ENCODE results near the gene GFY. TPM values are rescaled to one million over a fixed set of nuclear protein-coding genes. Genes with fewer than 3 reads are reported as not detected.

GFY gene
- total RNA-seq, 1 donor from 2014 or later, result not detected

GRCh38 chr19:49440439-49441209 is 15.4 kb downstream of the GFY start:
- Mint-ChIP-seq H3K4me1 (peaks cover 20% of the 10 kb centered on the region), H3K27me3 (ENCODE audit: low read depth) (peaks cover 76% of the 10 kb centered on the region), H3K4me3 (peak overlapping the region; percentile 44), H3K9me3 (no peaks in the 10 kb centered on the region), H3K27ac (no peak overlapping the region), H3K36me3 (no peaks in the 10 kb centered on the region)
- DNase-seq (ENCODE audit: low spot score in 2 of 2, unreplicated experiment in 2 of 2), result no peak
- TF ChIP-seq CTCF (IDR thresholded peaks at IDR 0.05; ENCODE audit: unreplicated experiment), result no peak

- Mint-ChIP-seq H3K27ac (no peak within 1 kb of the TSS), H3K36me3 (no peaks in the 10 kb centered on the region), H3K4me3 (peak within 1 kb of the TSS; percentile 75), H3K9me3 (no peaks in the 10 kb centered on the region), H3K27me3 (ENCODE audit: low read depth) (peaks cover 68% of the 10 kb centered on the region), H3K4me1 (peaks cover 20% of the 10 kb centered on the region)
- DNase-seq (ENCODE audit: low spot score in 2 of 2, unreplicated experiment in 2 of 2), result no peak
- no peak for TF ChIP-seq CTCF (IDR thresholded peaks at IDR 0.05; ENCODE audit: unreplicated experiment)
These were observed 16.2 kb downstream of the GFY start, which contains the start of gene SLC17A7 for GRCh38 chr19:49441210-49441959. Gene SLC17A7, minus strand, starts transcription at chr19:49441527. Its CDS starts 148 bp downstream, at chr19:49441379.

GRCh38 chr19:49441960-49442350 is 16.8 kb downstream of the GFY start:
- Mint-ChIP-seq H3K27ac (no peak overlapping the region), H3K4me1 (peaks cover 18% of the 10 kb centered on the region)
- TF ChIP-seq CTCF (IDR thresholded peaks at IDR 0.05; ENCODE audit: unreplicated experiment), result no peak

GRCh38 chr19:49442354-49442753 is 17.2 kb downstream of the GFY start:
- H3K4me3 Mint-ChIP-seq, result peak overlapping the region; percentile 75
- no peaks in the 10 kb centered on the region for H3K9me3 Mint-ChIP-seq
- no peak for TF ChIP-seq CTCF (IDR thresholded peaks at IDR 0.05; ENCODE audit: unreplicated experiment)
- peaks cover 59% of the 10 kb centered on the region for H3K27me3 Mint-ChIP-seq (ENCODE audit: low read depth)
- DNase-seq (ENCODE audit: low spot score in 2 of 2, unreplicated experiment in 2 of 2), result no peak
- peaks cover 18% of the 10 kb centered on the region for H3K4me1 Mint-ChIP-seq
- peaks cover 4% of the 10 kb centered on the region for H3K36me3 Mint-ChIP-seq
- H3K27ac Mint-ChIP-seq, result no peak overlapping the region

More at GRCh38 chr19:49441960-49442350, 16.8 kb downstream of the GFY start:
- Mint-ChIP-seq H3K36me3 (peaks cover 4% of the 10 kb centered on the region), H3K9me3 (no peaks in the 10 kb centered on the region), H3K4me3 (peak overlapping the region; percentile 75), H3K27me3 (ENCODE audit: low read depth) (peaks cover 63% of the 10 kb centered on the region)
- DNase-seq (ENCODE audit: low spot score in 2 of 2, unreplicated experiment in 2 of 2), result no peak

GRCh38 chr19:49442771-49443365 is 17.7 kb downstream of the GFY start:
- DNase-seq (ENCODE audit: low spot score in 2 of 2, unreplicated experiment in 2 of 2), result peak; percentile 73 to 76
- H3K36me3 Mint-ChIP-seq, result peaks cover 4% of the 10 kb centered on the region
- H3K27ac Mint-ChIP-seq, result peak overlapping the region; percentile 61
- TF ChIP-seq CTCF (IDR thresholded peaks at IDR 0.05; ENCODE audit: unreplicated experiment), result no peak
- peaks cover 18% of the 10 kb centered on the region for H3K4me1 Mint-ChIP-seq
- peak overlapping the region; percentile 75 for H3K4me3 Mint-ChIP-seq
- no peaks in the 10 kb centered on the region for H3K9me3 Mint-ChIP-seq
- peaks cover 53% of the 10 kb centered on the region for H3K27me3 Mint-ChIP-seq (ENCODE audit: low read depth)

All from mesothelial cell of epicardium (in vitro differentiated cells).